T-helper 22 cell (primary cell): ENCODE data around the gene RABAC1.
A peak's percentile ranks its signal among the peaks of the same experiment; 100 is the strongest.
"Not testable (repeated sequence)": the region's sequence is repeated elsewhere in the genome, so short reads cannot be mapped to it uniquely, and the experiment has no call there.

Experiments used
- DNase-seq: peaks from one replicate; pipeline ENCODE4 v3.0.0-alpha.2; 2020; ENCODE audit warnings: low read depth

The RABAC1 gene

GRCh38 chr19:41959056-41960053, at the start of gene RABAC1:
TSS of gene RABAC1 (minus strand) at chr19:41959321. CDS start at chr19:41959292, 29 bp downstream.
- peak; percentile 83 for DNase-seq

GRCh38 chr19:42006569-42006968, 47.4 kb upstream of the RABAC1 start:
- no peak for DNase-seq

- DNase-seq, result no peak
Observed at GRCh38 chr19:42005504-42005903, 46.4 kb upstream of the RABAC1 start.

GRCh38 chr19:42003506-42004294, 44.6 kb upstream of the RABAC1 start:
- no peak for DNase-seq

GRCh38 chr19:41999878-42000208, 40.7 kb upstream of the RABAC1 start:
- DNase-seq, result no peak

GRCh38 chr19:41999071-41999877, 40.2 kb upstream of the RABAC1 start:
- DNase-seq, result no peak

- no peak for DNase-seq
Observed at GRCh38 chr19:41998246-41999020, 39.3 kb upstream of the RABAC1 start.

- no peak for DNase-seq
Observed at GRCh38 chr19:41997851-41998229, 38.7 kb upstream of the RABAC1 start.

- DNase-seq, result no peak
Observed at GRCh38 chr19:41997121-41997850, 38.2 kb upstream of the RABAC1 start.

GRCh38 chr19:41995959-41996797, 37.1 kb upstream of the RABAC1 start:
- no peak for DNase-seq

GRCh38 chr19:41994994-41995958, 36.2 kb upstream of the RABAC1 start:
- DNase-seq, result no peak

- DNase-seq, result no peak
Observed at GRCh38 chr19:41994521-41994971, 35.4 kb upstream of the RABAC1 start.

- peak; percentile 37 for DNase-seq
Observed at GRCh38 chr19:41993612-41994483, 34.7 kb upstream of the RABAC1 start, which contains the start of gene ATP1A3. TSS of gene ATP1A3 (minus strand) at chr19:41994230. CDS start at chr19:41994076, 154 bp downstream.

GRCh38 chr19:41991925-41992569, 32.9 kb upstream of the RABAC1 start:
- not testable (repeated sequence) for DNase-seq

GRCh38 chr19:41991025-41991424, 31.9 kb upstream of the RABAC1 start:
- no peak for DNase-seq

GRCh38 chr19:41990615-41991014, 31.5 kb upstream of the RABAC1 start:
- no peak for DNase-seq

GRCh38 chr19:41990028-41990427, 30.9 kb upstream of the RABAC1 start:
- no peak for DNase-seq
